Neural progenitor cell (in vitro differentiated cells): ENCODE data around the gene MED26.

Experiments
- EZH2 ChIP-seq: fragments of 200-600 bp; sonication (generic); IDR thresholded peaks from 2 replicates; pipeline ENCODE4 v1.6.1; 2017; ENCODE audit warnings: antibody characterized with exemption, mild to moderate bottlenecking, moderate library complexity
- EZH2phosphoT487 ChIP-seq: fragments of 200-600 bp; sonication (generic); IDR thresholded peaks from 2 replicates; pipeline ENCODE4 v1.6.1; 2017; ENCODE audit warnings: antibody characterized with exemption
- TF ChIP-seq, protein P1 (sequence below): fragments of 200-600 bp; sonication (generic); IDR thresholded peaks from 2 replicates; pipeline ENCODE4 v1.5.1; 2017; ENCODE audit warnings: antibody characterized with exemption, mild to moderate bottlenecking

DNA sequence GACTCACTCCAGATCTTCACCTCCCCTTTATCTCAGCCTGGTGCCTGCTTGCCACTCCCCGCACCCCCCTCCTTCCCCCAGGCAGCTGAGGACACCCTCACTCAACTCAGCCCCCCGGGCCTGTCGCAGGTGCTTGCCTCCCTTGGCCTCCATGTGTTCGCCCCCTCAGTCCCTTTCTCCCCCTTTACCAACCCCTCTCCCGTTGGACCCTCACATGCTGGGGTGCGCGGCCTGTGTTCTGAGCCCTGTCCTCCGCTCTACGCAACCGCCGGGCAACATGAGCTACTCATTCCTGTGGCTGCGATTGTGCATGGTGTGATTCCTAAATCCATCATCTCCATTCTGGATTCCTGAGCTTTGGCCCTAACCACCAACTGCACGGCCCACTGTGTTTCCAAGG lies 90.9 kb downstream of the MED26 start:
- TF ChIP-seq, protein P1, sequence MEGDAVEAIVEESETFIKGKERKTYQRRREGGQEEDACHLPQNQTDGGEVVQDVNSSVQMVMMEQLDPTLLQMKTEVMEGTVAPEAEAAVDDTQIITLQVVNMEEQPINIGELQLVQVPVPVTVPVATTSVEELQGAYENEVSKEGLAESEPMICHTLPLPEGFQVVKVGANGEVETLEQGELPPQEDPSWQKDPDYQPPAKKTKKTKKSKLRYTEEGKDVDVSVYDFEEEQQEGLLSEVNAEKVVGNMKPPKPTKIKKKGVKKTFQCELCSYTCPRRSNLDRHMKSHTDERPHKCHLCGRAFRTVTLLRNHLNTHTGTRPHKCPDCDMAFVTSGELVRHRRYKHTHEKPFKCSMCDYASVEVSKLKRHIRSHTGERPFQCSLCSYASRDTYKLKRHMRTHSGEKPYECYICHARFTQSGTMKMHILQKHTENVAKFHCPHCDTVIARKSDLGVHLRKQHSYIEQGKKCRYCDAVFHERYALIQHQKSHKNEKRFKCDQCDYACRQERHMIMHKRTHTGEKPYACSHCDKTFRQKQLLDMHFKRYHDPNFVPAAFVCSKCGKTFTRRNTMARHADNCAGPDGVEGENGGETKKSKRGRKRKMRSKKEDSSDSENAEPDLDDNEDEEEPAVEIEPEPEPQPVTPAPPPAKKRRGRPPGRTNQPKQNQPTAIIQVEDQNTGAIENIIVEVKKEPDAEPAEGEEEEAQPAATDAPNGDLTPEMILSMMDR = no peak
- TF ChIP-seq EZH2phosphoT487 = no peak
- TF ChIP-seq EZH2 = no peak
